Ovary (tissue), 9 donors: ENCODE results near the gene TPH1. TPM values are rescaled to one million over a fixed set of nuclear protein-coding genes. Genes with fewer than 3 reads are reported as not detected.
"Not testable (repeated sequence)": the region's sequence is repeated elsewhere in the genome, so short reads cannot be mapped to it uniquely, and the experiment has no call there.

ENCODE experiments used
- DNase-seq, 5 donors: peaks; one replicate each; pipeline ENCODE4 v3.0.0-alpha.2; 2019 to 2020
- H3K27ac ChIP-seq, 2 donors: fragments of 200-600 bp; one replicate each; pipeline versions ENCODE4 v1.5.1 to v1.8.0; 2019 to 2022
- H3K27me3 ChIP-seq: fragments of 200-600 bp; one replicate; pipeline ENCODE4 v1.8.0; 2022
- H3K36me3 ChIP-seq: fragments of 200-600 bp; sonication (generic); one replicate; pipeline ENCODE4 v1.5.1; 2019
- H3K4me1 ChIP-seq: one replicate; pipeline ENCODE4 v1.8.1; 2013; ENCODE audit warnings: mild to moderate bottlenecking, moderate library complexity; ENCODE audit not compliant: insufficient read depth
- H3K4me3 ChIP-seq: fragments of 200-600 bp; sonication (generic); one replicate; pipeline ENCODE4 v1.5.1; 2017
- H3K9me3 ChIP-seq, 2 donors: fragments of 200-600 bp in 1 of 2; sonication (generic) in 1 of 2; one replicate each; pipeline versions ENCODE4 v1.5.1 to v1.8.1; 2013 to 2019; ENCODE audit warnings: mild to moderate bottlenecking in 1 of 2, moderate library complexity in 1 of 2
- CTCF ChIP-seq, 3 donors: fragments of 450-650 bp in 2 of 3; fragments of 200-600 bp in 1 of 3; IDR thresholded peaks; one replicate each; pipeline versions ENCODE4 v1.5.1 to v1.8.0; 2016 to 2022; ENCODE audit warnings: antibody characterized with exemption in 3 of 3, mild to moderate bottlenecking in 1 of 3
- EP300 ChIP-seq: sonication (generic); formaldehyde crosslinking; IDR thresholded peaks from one replicate; pipeline ENCODE4 v1.6.1; 2017; ENCODE audit warnings: antibody characterized with exemption
- POLR2A ChIP-seq: fragments of 450-650 bp; IDR thresholded peaks from one replicate; pipeline ENCODE4 v1.6.1; 2017; ENCODE audit warnings: antibody characterized with exemption, mild to moderate bottlenecking, moderate library complexity
- WGBS, 3 donors: extraction: QIAGEN DNeasy Blood & Tissue Kit in 1 of 3; methylation state at CpG; one replicate each; pipeline versions ENCODE4 v1.1.5 to v1.1.7; 2013 to 2017; 5-methylcytosine and 5-hydroxymethylcytosine counted together
- intact Hi-C, 4 donors: fragments of 100-400 bp; cut with DNase I; formaldehyde crosslinking; loops; one replicate each; pipeline versions ENCODE4 v1.11.0 to v1.15.1; 2022 to 2023
- polyA plus RNA-seq, 2 donors: library from polyadenylated mRNA; stranded (reverse); fragments of 200-250 nt in 1 of 2; fragments of 350-450 nt in 1 of 2; fragmentation: Illumina TruSeq in 1 of 2; extraction: RNeasy Lipid Tissue Mini Kit (QIAGEN cat#74804) in 1 of 2; gene quantifications; one replicate each; pipeline ENCODE4 v1.2.3, GENCODE V29; 2013 to 2014
- total RNA-seq, 7 donors: library from RNA; depleted of rRNA in 2 of 7; stranded (reverse); fragments of >200 nt in 2 of 7; fragmentation: NEBNext Ultra II Directional in 3 of 7; extraction: Animal tissue kit (Norgen Biotek cat#: 25700) in 3 of 7; gene quantifications; one replicate each; pipeline versions ENCODE4 v1.1.0 to v1.2.4, GENCODE V29; 2016 to 2023
- donor health status: DM: no; HTN: no; CAD: no; lungs with moderate emphysema.
- donor health status: DM: no; HTN: no; CAD: no.
- donor health status: Bipolar disorder and iron deficiency.
- donor health status: DM: yes; HTN: yes; CAD: no.
- donor health status: DM: no; HTN: no; CAD: no.
- donor health status: DM: yes; HTN: yes; CAD: no.

The TPH1 gene
- total and polyA plus RNA-seq, 9 donors: 0.28 to 1.6 (median 0.57) TPM

GRCh38 chr11:18000760-18001159 lies 45.3 kb downstream of the TPH1 start:
- 96 to 100% (median 97%) methylated on average over 1 of the region's 1 CpG for WGBS, 3 donors
- H3K27ac ChIP-seq: no peak overlapping the region
- H3K4me1 ChIP-seq: no peaks in the 10 kb centered on the region
- H3K4me3 ChIP-seq: no peak overlapping the region
- intact Hi-C loops: loop anchor here in 1 of 4 donors (5.0 kb wide), 1 partner anchor 107 kb away; the partner anchor contains the start of gene SAAL1
- no peak for DNase-seq
- H3K27me3 ChIP-seq: no peaks in the 10 kb centered on the region
- H3K9me3 ChIP-seq: no peaks in the 10 kb centered on the region
- H3K36me3 ChIP-seq: no peaks in the 10 kb centered on the region
- TF ChIP-seq EP300: no peak
- no peak for TF ChIP-seq CTCF (IDR thresholded peaks at IDR 0.05)
- no peak for TF ChIP-seq POLR2A

GRCh38 chr11:18000128-18000527 lies 45.9 kb downstream of the TPH1 start:
- not testable (repeated sequence) for H3K27ac ChIP-seq, H3K4me3 ChIP-seq, H3K27me3 ChIP-seq, H3K4me1 ChIP-seq, DNase-seq, H3K9me3 ChIP-seq, H3K36me3 ChIP-seq
- intact Hi-C loops: loop anchor here in 1 of 4 donors (5.0 kb wide), 1 partner anchor 107 kb away; the partner anchor contains the start of gene SAAL1
- WGBS, 3 donors: 87 to 97% (median 94%) methylated on average over 4 of the region's 4 CpGs

Other genes starting within 250 kb of the TPH1 start
- 10 to 100 TPM; 42.0 to 76.3 (median 62.2) TPM for gene SERGEF, start 33.2 kb downstream of the TPH1 start, total RNA-seq
- gene SERGEF, start 33.2 kb downstream of the TPH1 start, polyA plus RNA-seq: 10 to 100 TPM; 47.8 to 59.7 TPM
- gene SAAL1, start 59.8 kb upstream of the TPH1 start, total RNA-seq: 10 to 100 TPM in 5 of 7 donors, 1 to 10 TPM in 2; 5.7 to 15.0 (median 12.6) TPM
- 10 to 100 TPM; 12.0 to 14.6 TPM for gene SAAL1, start 59.8 kb upstream of the TPH1 start, polyA plus RNA-seq
- under 1 TPM in 1 of 7 donors, not detected in 6; 0.15 TPM for gene MRGPRX3, start 86.3 kb upstream of the TPH1 start, total RNA-seq
- gene MRGPRX3, start 86.3 kb upstream of the TPH1 start, polyA plus RNA-seq: not detected
- not detected for gene MRGPRX4, start 126.6 kb upstream of the TPH1 start, total RNA-seq
- not detected for gene MRGPRX4, start 126.6 kb upstream of the TPH1 start, polyA plus RNA-seq
- under 1 TPM in 1 of 7 donors, not detected in 6; 0.57 TPM for gene SAA4, start 190.5 kb upstream of the TPH1 start, total RNA-seq
- not detected for gene SAA4, start 190.5 kb upstream of the TPH1 start, polyA plus RNA-seq
- gene SAA2, start 202.4 kb upstream of the TPH1 start, total RNA-seq: 10 to 100 TPM in 1 of 7 donors, 1 to 10 TPM in 2, under 1 TPM in 1, not detected in 3; 0.95 to 14.7 (median 2.3) TPM
- gene SAA2, start 202.4 kb upstream of the TPH1 start, polyA plus RNA-seq: under 1 TPM in 1 of 2 donors, not detected in 1; 0.10 TPM
- 10 to 100 TPM in 2 of 7 donors, 1 to 10 TPM in 4, not detected in 1; 1.1 to 14.4 (median 4.9) TPM for gene SAA1, start 220.0 kb upstream of the TPH1 start, total RNA-seq
- gene SAA1, start 220.0 kb upstream of the TPH1 start, polyA plus RNA-seq: 1 to 10 TPM; 1.3 to 4.3 TPM